NT2/D1 (cell line): ENCODE results near the gene KRT6B.

Source experiments
- DNase-seq: peaks from one replicate; pipeline ENCODE4 v3.0.0-alpha.2; 2011; ENCODE audit warnings: low read depth, low spot score
- H3K27me3 ChIP-seq: 2 replicates; pipeline ENCODE4 v1.6.0; 2011; ENCODE audit warnings: mild to moderate bottlenecking; ENCODE audit not compliant: insufficient read length, insufficient read depth
- H3K36me3 ChIP-seq: 2 replicates; pipeline ENCODE4 v1.6.1; 2011; ENCODE audit warnings: mild to moderate bottlenecking, low read length, mixed read lengths; ENCODE audit not compliant: insufficient read depth, insufficient read length
- H3K4me1 ChIP-seq: 2 replicates; pipeline ENCODE4 v1.5.1; 2011; ENCODE audit not compliant: insufficient read depth, insufficient read length
- H3K4me3 ChIP-seq: 2 replicates; pipeline ENCODE4 v1.5.1; 2011; ENCODE audit warnings: low read depth; ENCODE audit not compliant: insufficient read length
- H3K9ac ChIP-seq: 2 replicates; pipeline ENCODE4 v1.6.0; 2011; ENCODE audit warnings: low read depth; ENCODE audit not compliant: insufficient read length
- H3K9me3 ChIP-seq: 2 replicates; pipeline ENCODE4 v1.5.1; 2011; ENCODE audit warnings: mild to moderate bottlenecking, low read length; ENCODE audit not compliant: insufficient read depth
- SUZ12 ChIP-seq: IDR thresholded peaks from 2 replicates; pipeline ENCODE4 v1.6.1; 2011; ENCODE audit not compliant: insufficient read length, insufficient read depth; ENCODE audit errors: extremely low read depth
- YY1 ChIP-seq: IDR thresholded peaks from 2 replicates; pipeline ENCODE4 v1.6.1; 2011; ENCODE audit not compliant: insufficient read length, insufficient read depth
- ZNF274 ChIP-seq: IDR thresholded peaks from 2 replicates; pipeline ENCODE4 v1.6.1; 2011; ENCODE audit warnings: mild to moderate bottlenecking, low read depth, low read length

KRT6B gene

DNA sequence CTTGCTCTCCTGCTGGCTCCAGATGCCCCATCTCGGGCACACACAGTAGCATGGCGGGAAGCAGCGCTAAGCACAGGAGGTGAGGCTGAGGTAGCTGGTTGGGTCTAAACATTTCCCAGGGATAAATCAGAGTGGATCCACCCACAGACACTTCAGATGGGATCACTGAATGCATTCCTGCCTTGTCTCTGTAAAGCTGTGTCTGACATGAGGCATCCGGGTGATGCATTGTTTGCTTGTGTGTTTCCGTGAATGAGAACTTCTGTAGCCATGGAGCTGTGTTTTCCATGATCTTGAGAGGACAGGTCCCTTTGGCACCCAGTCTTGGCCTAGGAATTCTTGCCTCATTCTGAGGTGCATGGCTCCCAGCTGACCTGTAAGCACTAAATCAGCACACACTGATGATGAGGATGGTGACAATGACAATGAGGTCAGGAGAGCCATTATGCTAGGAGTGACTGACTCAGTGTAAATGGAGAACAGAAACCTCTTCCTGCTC lies 11.1 kb downstream of the KRT6B start:
- H3K36me3 ChIP-seq = no peaks in the 10 kb centered on the region
- H3K9me3 ChIP-seq = no peaks in the 10 kb centered on the region
- H3K27me3 ChIP-seq = no peaks in the 10 kb centered on the region
- peaks cover 6% of the 10 kb centered on the region for H3K4me1 ChIP-seq
- no peak for DNase-seq
- no peak overlapping the region for H3K9ac ChIP-seq
- TF ChIP-seq YY1 = no peak
- no peak for TF ChIP-seq SUZ12
- no peak for TF ChIP-seq ZNF274
- H3K4me3 ChIP-seq = no peak overlapping the region

DNA sequence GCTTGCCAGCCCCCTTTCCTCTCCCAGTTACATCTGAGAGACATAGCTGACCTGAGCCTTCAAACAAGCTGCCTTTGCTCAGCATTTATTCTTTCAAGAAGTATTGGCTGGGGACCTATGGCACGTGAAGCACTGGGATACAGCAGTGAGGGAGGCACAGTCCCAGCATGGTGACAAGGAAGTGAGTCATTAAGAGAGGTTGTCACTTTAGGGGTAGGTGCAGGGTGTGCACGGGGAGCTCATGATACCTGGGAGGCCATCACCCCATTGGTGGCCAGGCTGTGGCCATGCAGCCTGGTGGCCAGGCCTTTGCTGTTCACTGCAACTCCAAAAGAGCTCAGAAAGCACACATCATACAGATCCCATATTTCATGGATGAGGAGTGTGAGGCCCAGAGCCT lies 12.1 kb downstream of the KRT6B start:
- DNase-seq = no peak
- Histone ChIP-seq H3K9ac (no peak overlapping the region), H3K27me3 (no peaks in the 10 kb centered on the region), H3K36me3 (no peaks in the 10 kb centered on the region), H3K4me1 (peaks cover 6% of the 10 kb centered on the region), H3K4me3 (no peak overlapping the region), H3K9me3 (no peaks in the 10 kb centered on the region)
- TF ChIP-seq YY1 = no peak
- TF ChIP-seq SUZ12 = no peak
- TF ChIP-seq ZNF274 = no peak

DNA sequence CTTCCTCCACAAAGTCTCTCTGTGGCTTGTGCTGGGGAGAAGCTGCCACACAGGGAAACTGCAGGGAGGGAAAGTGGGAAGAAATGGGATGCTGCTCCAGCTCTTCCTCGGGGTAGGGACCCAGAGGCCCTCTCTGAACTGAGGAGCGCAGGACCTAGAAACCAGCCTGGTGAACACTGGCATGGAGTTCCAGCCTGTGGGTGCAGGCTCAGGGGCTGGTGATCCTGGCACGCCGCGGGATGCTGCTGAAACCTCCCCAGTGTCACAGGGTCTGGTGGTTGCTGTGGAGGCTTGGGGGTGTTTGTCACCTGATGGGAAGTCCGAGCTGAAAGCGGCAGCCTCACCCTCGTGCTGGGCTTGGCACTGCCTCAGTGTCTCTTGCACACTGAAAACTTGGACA lies 12.5 kb downstream of the KRT6B start:
- no peaks in the 10 kb centered on the region for H3K27me3 ChIP-seq
- no peaks in the 10 kb centered on the region for H3K36me3 ChIP-seq
- TF ChIP-seq SUZ12 = no peak
- no peak for TF ChIP-seq ZNF274
- no peak for TF ChIP-seq YY1
- peaks cover 6% of the 10 kb centered on the region for H3K4me1 ChIP-seq
- DNase-seq = no peak
- no peak overlapping the region for H3K9ac ChIP-seq
- no peaks in the 10 kb centered on the region for H3K9me3 ChIP-seq
- H3K4me3 ChIP-seq = no peak overlapping the region

DNA sequence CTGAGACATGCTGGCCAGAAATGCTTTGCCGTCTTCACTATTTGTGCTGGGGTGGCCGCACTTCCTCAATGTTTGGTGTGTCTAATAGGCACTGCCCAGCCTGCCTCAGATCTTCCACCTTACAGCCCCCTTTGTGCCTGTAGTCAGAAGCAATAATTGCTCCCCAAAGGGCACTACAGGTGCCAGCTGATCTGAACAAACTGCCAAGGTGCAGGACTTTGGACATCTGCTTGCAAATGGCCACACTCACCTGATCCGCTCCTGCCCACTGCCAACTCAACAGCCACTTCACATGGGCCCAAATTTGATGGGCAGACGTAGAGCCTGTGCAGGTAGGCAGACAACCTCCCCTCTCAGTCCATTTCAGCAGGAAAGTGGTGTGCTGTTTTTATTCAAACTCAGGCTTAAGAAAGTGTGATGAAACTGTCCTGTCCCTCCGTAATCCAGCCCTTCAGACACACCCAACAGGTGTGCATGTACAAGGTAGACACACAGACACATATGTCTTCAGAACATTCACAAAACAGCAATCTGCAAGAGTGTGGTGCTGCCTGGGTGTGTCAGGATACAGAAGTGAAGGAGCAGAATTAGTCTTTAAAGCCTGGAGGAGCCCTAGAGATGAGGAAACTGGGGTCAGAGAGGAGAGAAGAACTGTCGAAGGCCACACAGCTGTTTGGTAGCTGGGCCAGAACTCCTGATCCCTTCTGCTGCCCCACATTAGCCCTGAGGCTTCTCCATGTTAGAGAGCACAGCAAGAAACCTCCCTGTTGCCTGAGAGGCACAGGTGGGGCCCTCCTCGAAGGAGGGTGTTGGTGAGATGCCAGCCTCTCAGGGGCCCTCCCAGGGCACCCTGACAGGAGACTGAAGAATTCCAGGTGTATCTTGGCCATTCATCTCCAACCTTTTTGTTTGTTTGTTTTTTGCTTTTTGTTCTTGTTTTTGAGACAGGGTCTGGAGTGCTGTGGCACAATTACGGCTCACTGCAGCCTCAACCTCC lies 13.3 kb downstream of the KRT6B start:
- no peak for TF ChIP-seq ZNF274
- no peak for TF ChIP-seq YY1
- no peak for TF ChIP-seq SUZ12
- Histone ChIP-seq H3K4me1 (peaks cover 6% of the 10 kb centered on the region), H3K9me3 (no peaks in the 10 kb centered on the region), H3K9ac (no peak overlapping the region), H3K36me3 (no peaks in the 10 kb centered on the region), H3K27me3 (no peaks in the 10 kb centered on the region), H3K4me3 (no peak overlapping the region)
- no peak for DNase-seq

DNA sequence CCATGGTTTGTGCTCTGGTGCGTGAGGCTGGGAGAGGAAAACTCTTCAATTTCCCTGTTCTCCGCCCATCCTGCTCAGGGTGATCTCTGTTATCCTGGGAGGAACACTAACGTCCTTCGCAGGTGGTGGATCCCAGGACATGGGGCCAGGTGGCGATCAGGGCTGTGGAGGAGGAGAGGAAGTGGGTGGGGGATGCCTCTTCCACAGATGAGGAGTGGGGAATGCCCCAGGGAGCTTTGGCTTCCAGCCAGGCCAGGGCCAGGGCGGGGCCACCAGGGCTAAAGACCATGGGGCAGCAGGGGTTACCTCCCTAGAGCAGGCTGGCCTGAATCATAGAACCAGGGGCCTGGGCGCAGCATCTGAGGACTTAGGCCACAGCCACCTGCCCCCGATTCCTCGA lies 14.4 kb downstream of the KRT6B start:
- Histone ChIP-seq H3K9ac (no peak overlapping the region), H3K27me3 (no peaks in the 10 kb centered on the region), H3K4me1 (peaks cover 6% of the 10 kb centered on the region), H3K9me3 (no peaks in the 10 kb centered on the region), H3K36me3 (no peaks in the 10 kb centered on the region), H3K4me3 (no peak overlapping the region)
- no peak for TF ChIP-seq YY1
- no peak for TF ChIP-seq SUZ12
- TF ChIP-seq ZNF274 = no peak
- no peak for DNase-seq

DNA sequence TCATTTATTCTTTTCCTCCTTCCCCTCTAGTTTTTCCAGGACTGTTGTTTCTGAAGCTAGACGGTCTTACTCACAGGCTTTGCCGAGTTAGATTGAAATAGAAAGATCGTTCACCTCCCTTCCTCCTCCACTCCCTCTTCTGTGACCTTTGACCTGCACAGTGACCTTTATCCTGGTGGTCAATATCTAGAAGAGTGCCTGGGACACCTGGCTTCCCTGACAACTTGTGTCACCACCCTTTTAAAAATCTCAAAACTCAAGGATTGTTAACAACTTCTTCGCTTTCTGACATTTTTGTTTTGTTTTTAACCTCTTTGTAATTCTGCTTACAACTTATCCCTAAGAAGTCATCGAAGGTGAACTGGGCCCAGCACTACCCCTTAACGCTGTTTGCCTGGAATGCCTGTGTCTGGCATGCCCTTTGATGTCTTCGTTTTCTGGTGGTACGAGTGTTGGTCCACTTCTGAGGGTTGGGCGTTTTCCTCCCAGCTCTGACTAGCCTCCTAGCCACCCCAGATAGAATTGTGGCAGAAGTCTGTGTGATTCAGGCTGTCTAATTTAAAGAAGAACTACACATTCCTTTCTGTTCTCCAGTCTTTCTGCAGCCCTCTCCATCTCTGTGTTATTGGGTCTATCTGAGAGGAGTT lies 15.0 kb downstream of the KRT6B start:
- no peak for TF ChIP-seq ZNF274
- TF ChIP-seq YY1 = no peak
- TF ChIP-seq SUZ12 = no peak
- DNase-seq = no peak
- Histone ChIP-seq H3K9ac (no peak overlapping the region), H3K9me3 (no peaks in the 10 kb centered on the region), H3K4me3 (no peak overlapping the region), H3K27me3 (no peaks in the 10 kb centered on the region), H3K4me1 (peaks cover 6% of the 10 kb centered on the region), H3K36me3 (no peaks in the 10 kb centered on the region)
